ENCODE measurements around the gene MSRB3.

Gene MSRB3

GRCh38 chr12:65501093-65501621 lies 222.7 kb downstream of the MSRB3 start:
- DNase-seq, result no peak

- DNase-seq, result no peak
Observed at GRCh38 chr12:65501935-65502334, 223.5 kb downstream of the MSRB3 start.

- DNase-seq, result no peak
Observed at GRCh38 chr12:65504417-65504816, 225.9 kb downstream of the MSRB3 start.

GRCh38 chr12:65505386-65506121 lies 227.1 kb downstream of the MSRB3 start:
- no peak for DNase-seq

- no peak for DNase-seq
Observed at GRCh38 chr12:65508276-65509035, 230.0 kb downstream of the MSRB3 start.

- no peak for DNase-seq
Observed at GRCh38 chr12:65510007-65510406, 231.5 kb downstream of the MSRB3 start.

- no peak for DNase-seq
Observed at GRCh38 chr12:65510584-65511050, 232.1 kb downstream of the MSRB3 start.

- no peak for DNase-seq
Observed at GRCh38 chr12:65511134-65511834, 232.8 kb downstream of the MSRB3 start.

GRCh38 chr12:65511912-65512311 lies 233.4 kb downstream of the MSRB3 start:
- DNase-seq, result no peak

Measured in T-helper 1 cell (primary cell).